Stomach (tissue), 9 donors: ENCODE results near the gene MARCHF5. TPM values are rescaled to one million over a fixed set of nuclear protein-coding genes. Genes with fewer than 3 reads are reported as not detected.
"Not testable (repeated sequence)": the region's sequence is repeated elsewhere in the genome, so short reads cannot be mapped to it uniquely, and the experiment has no call there.

Experiments used
- DNase-seq, 2 donors: peaks; one replicate each; pipeline versions ENCODE4 v3.0.0 to v3.0.0-alpha.2; 2013 to 2019
- H3K27ac ChIP-seq, 5 donors: fragments of 200-600 bp in 4 of 5; sonication (generic) in 4 of 5; one replicate each; pipeline ENCODE4 v1.5.1; 2013 to 2019; ENCODE audit warnings: mild to moderate bottlenecking in 1 of 5, moderate library complexity in 1 of 5
- H3K27me3 ChIP-seq, 3 donors: fragments of 200-600 bp; sonication (generic); one replicate each; pipeline ENCODE4 v1.5.1; 2017 to 2019; ENCODE audit warnings: mixed run types in 1 of 3
- H3K36me3 ChIP-seq, 4 donors: fragments of 200-600 bp; sonication (generic); 1 replicate in 3 of 4; 2 replicates in 1 of 4; pipeline ENCODE4 v1.5.1; 2016 to 2019
- H3K4me1 ChIP-seq, 4 donors: fragments of 200-600 bp; sonication (generic); one replicate each; pipeline ENCODE4 v1.5.1; 2016 to 2019
- H3K4me3 ChIP-seq, 4 donors: fragments of 200-600 bp; sonication (generic) in 3 of 4; one replicate each; pipeline ENCODE4 v1.5.1; 2016 to 2019; ENCODE audit warnings: mild to moderate bottlenecking in 1 of 4
- H3K9me3 ChIP-seq, 4 donors: fragments of 200-600 bp; sonication (generic); one replicate each; pipeline ENCODE4 v1.5.1; 2016 to 2019
- CTCF ChIP-seq, 7 experiments: fragments of 450-650 bp in 4 of 7; fragments of 200-600 bp in 3 of 7; sonication (generic) in 3 of 7; IDR thresholded peaks; one replicate each; pipeline ENCODE4 v1.5.1; 2016 to 2019; ENCODE audit warnings: antibody characterized with exemption in 7 of 7, control low read depth in 2 of 7, mild to moderate bottlenecking in 1 of 7
- EP300 ChIP-seq: sonication (generic); formaldehyde crosslinking; IDR thresholded peaks from one replicate; pipeline ENCODE4 v1.6.1; 2017; ENCODE audit warnings: antibody characterized with exemption
- POLR2A ChIP-seq, 4 donors: fragments of 450-650 bp; IDR thresholded peaks; one replicate each; pipeline ENCODE4 v1.6.1; 2016; ENCODE audit warnings: antibody characterized with exemption in 4 of 4, control low read depth in 2 of 4, mild to moderate bottlenecking in 1 of 4, moderate library complexity in 1 of 4
- POLR2AphosphoS5 ChIP-seq, 3 donors: sonication (generic); formaldehyde crosslinking; IDR thresholded peaks; one replicate each; pipeline ENCODE4 v1.6.1; 2016; ENCODE audit warnings: antibody characterized with exemption in 3 of 3
- WGBS, 5 donors: extraction: QIAGEN DNeasy Blood & Tissue Kit in 3 of 5; methylation state at CpG; one replicate each; pipeline versions ENCODE4 v1.1.5 to v1.1.7; 2013 to 2018; 5-methylcytosine and 5-hydroxymethylcytosine counted together
- intact Hi-C: fragments of 100-400 bp; cut with DNase I; formaldehyde crosslinking; loops from one replicate; pipeline ENCODE4 v1.15.1; 2023; ENCODE audit warnings: low total_unique reads
- polyA plus RNA-seq, 3 donors: library from polyadenylated mRNA; stranded (reverse); fragments of 200-250 nt; gene quantifications; one replicate each; pipeline ENCODE4 v1.2.3, GENCODE V29; 2013
- total RNA-seq, 5 donors: library from RNA; depleted of rRNA; stranded (reverse); fragments of >200 nt; gene quantifications; one replicate each; pipeline versions ENCODE4 v1.1.0 to v1.2.3, GENCODE V29; 2014 to 2016
- donor health status: healthy with polysubstance abuse.
- donor health status: Bipolar disorder and iron deficiency.
- donor health status: healthy.

Gene MARCHF5
- total and polyA plus RNA-seq, 8 donors, result 1.2 to 37.1 (median 11.0) TPM

GRCh38 chr10:92323079-92323478 lies 32.1 kb downstream of the MARCHF5 start:
- no peak for TF ChIP-seq POLR2A (IDR thresholded peaks at IDR 0.05)
- no peak for TF ChIP-seq CTCF (IDR thresholded peaks at IDR 0.05)
- TF ChIP-seq EP300, result no peak
- no peak for TF ChIP-seq POLR2AphosphoS5 (IDR thresholded peaks at IDR 0.05)
- Histone ChIP-seq H3K27ac (no peak overlapping the region), H3K9me3 (no peaks in the 10 kb centered on the region), H3K4me3 (no peak overlapping the region), H3K4me1 (peaks cover 0 to 16% (median 8%) of the 10 kb centered on the region in 4 donors), H3K27me3 (no peaks in the 10 kb centered on the region), H3K36me3 (peaks cover 0 to 22% (median 11%) of the 10 kb centered on the region in 4 donors)
- 71 to 89% (median 88%) methylated on average over 2 of the region's 2 CpGs for WGBS, 5 donors
- DNase-seq, result no peak
- intact Hi-C loops, result no loop called here

- Histone ChIP-seq H3K9me3 (no peaks in the 10 kb centered on the region), H3K36me3 (no peaks in the 10 kb centered on the region), H3K27ac (no peak overlapping the region), H3K4me1 (peaks cover 0 to 32% (median 15%) of the 10 kb centered on the region in 4 donors), H3K4me3 (no peak overlapping the region), H3K27me3 (no peaks in the 10 kb centered on the region)
- no peak for DNase-seq
- WGBS, 5 donors, result 56 to 70% (median 64%) methylated on average over 3 of the region's 3 CpGs
- intact Hi-C loops, result no loop called here
- no peak for TF ChIP-seq EP300
- TF ChIP-seq CTCF (IDR thresholded peaks at IDR 0.05), result no peak
- no peak for TF ChIP-seq POLR2AphosphoS5 (IDR thresholded peaks at IDR 0.05)
- no peak for TF ChIP-seq POLR2A (IDR thresholded peaks at IDR 0.05)
Measured at GRCh38 chr10:92327445-92328433, 36.8 kb downstream of the MARCHF5 start.

GRCh38 chr10:92328993-92329392 lies 38.0 kb downstream of the MARCHF5 start:
- DNase-seq, result peak in 1 of 2 donors; percentile 12
- H3K27ac ChIP-seq, result no peak overlapping the region
- no peaks in the 10 kb centered on the region for H3K9me3 ChIP-seq
- no peak for TF ChIP-seq POLR2A (IDR thresholded peaks at IDR 0.05)
- no peak for TF ChIP-seq POLR2AphosphoS5 (IDR thresholded peaks at IDR 0.05)
- no peak for TF ChIP-seq EP300
- no peak for TF ChIP-seq CTCF (IDR thresholded peaks at IDR 0.05)
- H3K36me3 ChIP-seq, result no peaks in the 10 kb centered on the region
- peaks cover 0 to 32% (median 15%) of the 10 kb centered on the region in 4 donors for H3K4me1 ChIP-seq
- intact Hi-C loops, result no loop called here
- H3K27me3 ChIP-seq, result no peaks in the 10 kb centered on the region
- no peak overlapping the region for H3K4me3 ChIP-seq

- DNase-seq, H3K4me3 ChIP-seq, H3K36me3 ChIP-seq, intact Hi-C loops, H3K27me3 ChIP-seq, H3K9me3 ChIP-seq, H3K27ac ChIP-seq: not testable (repeated sequence)
- peaks cover 0 to 36% (median 18%) of the 10 kb centered on the region in 4 donors for H3K4me1 ChIP-seq
- 89 to 92% (median 91%) methylated on average over 6 of the region's 6 CpGs for WGBS, 5 donors
Measured at GRCh38 chr10:92329927-92330326, 39.0 kb downstream of the MARCHF5 start.

GRCh38 chr10:92342796-92343195 lies 51.8 kb downstream of the MARCHF5 start:
- intact Hi-C loops, result no loop called here
- H3K9me3 ChIP-seq, result no peaks in the 10 kb centered on the region
- H3K4me3 ChIP-seq, result no peak overlapping the region
- TF ChIP-seq EP300 (no peak), CTCF (IDR thresholded peaks at IDR 0.05) (no peak), POLR2A (IDR thresholded peaks at IDR 0.05) (no peak), POLR2AphosphoS5 (IDR thresholded peaks at IDR 0.05) (no peak)
- H3K36me3 ChIP-seq, result peaks cover 10 to 57% (median 51%) of the 10 kb centered on the region in 4 donors
- no peak for DNase-seq
- no peaks in the 10 kb centered on the region for H3K27me3 ChIP-seq
- 94 to 100% (median 98%) methylated on average over 2 of the region's 2 CpGs for WGBS, 5 donors
- no peaks in the 10 kb centered on the region for H3K4me1 ChIP-seq
- no peak overlapping the region for H3K27ac ChIP-seq

- H3K27ac ChIP-seq, H3K27me3 ChIP-seq, H3K4me3 ChIP-seq, intact Hi-C loops, H3K4me1 ChIP-seq, DNase-seq, H3K9me3 ChIP-seq: not testable (repeated sequence)
- peaks cover 22 to 80% (median 73%) of the 10 kb centered on the region in 4 donors for H3K36me3 ChIP-seq
- WGBS, 5 donors, result 95 to 100% (median 97%) methylated on average over 5 of the region's 5 CpGs
Measured at GRCh38 chr10:92345575-92345974, 54.6 kb downstream of the MARCHF5 start.

GRCh38 chr10:92347035-92347676 lies 56.2 kb downstream of the MARCHF5 start:
- H3K4me1 ChIP-seq, H3K27ac ChIP-seq, H3K27me3 ChIP-seq, H3K9me3 ChIP-seq, H3K4me3 ChIP-seq, intact Hi-C loops, DNase-seq: not testable (repeated sequence)
- WGBS, 5 donors, result 92 to 97% (median 93%) methylated on average over 9 of the region's 9 CpGs
- H3K36me3 ChIP-seq, result peaks cover 25 to 74% (median 68%) of the 10 kb centered on the region in 4 donors
